Cerebellar cortex (tissue), 1 donor: ENCODE data around the gene HOXB4.
"Not testable (repeated sequence)": the region's sequence is repeated elsewhere in the genome, so short reads cannot be mapped to it uniquely, and the experiment has no call there.

Experiments used
- DNase-seq: peaks from one replicate; pipeline ENCODE4 v3.0.0-alpha.2; 2015; ENCODE audit warnings: low spot score

HOXB4 gene

DNA sequence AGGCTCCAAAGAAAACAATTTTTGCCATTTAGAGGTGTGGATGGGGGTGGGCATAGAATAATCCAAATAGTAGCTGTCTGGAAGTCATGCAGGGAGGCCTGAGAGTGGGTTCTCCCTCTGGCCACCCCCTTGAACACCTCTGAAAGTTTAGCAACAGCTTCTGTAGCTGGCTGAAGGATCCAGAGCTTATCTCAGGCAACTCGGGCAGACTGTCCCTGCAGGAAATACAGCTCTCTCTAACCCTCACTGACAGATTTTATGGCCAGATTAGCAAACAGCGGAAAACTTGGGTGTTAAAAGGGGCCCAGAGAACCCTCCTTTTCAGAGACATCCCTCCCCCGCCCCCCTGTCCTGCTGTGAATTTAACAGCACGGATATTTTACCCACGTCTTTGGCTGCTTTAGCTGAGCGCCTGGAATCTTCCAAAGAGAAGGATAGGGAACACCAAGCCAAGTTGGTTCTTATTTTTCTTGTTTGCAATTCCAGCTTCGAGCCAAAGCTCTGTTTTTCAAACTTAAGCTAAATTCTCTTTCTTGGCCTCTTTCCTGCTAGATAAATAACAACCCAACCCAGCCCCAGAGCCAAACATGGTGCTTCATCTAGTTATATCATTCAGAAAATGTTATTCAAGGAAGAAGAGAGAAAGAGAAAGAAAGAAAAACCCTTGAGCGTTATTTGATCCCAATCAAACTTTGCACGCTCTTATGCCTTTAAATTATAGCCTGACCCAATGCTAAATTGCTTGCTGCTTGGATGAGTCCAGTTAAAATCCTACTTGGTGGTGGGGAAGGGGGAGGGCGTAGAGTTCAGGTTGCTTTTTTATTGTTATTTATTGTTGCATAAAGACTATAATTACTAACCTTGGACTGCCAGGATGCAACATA is 31.0 kb downstream of the HOXB4 start:
- DNase-seq: no peak

DNA sequence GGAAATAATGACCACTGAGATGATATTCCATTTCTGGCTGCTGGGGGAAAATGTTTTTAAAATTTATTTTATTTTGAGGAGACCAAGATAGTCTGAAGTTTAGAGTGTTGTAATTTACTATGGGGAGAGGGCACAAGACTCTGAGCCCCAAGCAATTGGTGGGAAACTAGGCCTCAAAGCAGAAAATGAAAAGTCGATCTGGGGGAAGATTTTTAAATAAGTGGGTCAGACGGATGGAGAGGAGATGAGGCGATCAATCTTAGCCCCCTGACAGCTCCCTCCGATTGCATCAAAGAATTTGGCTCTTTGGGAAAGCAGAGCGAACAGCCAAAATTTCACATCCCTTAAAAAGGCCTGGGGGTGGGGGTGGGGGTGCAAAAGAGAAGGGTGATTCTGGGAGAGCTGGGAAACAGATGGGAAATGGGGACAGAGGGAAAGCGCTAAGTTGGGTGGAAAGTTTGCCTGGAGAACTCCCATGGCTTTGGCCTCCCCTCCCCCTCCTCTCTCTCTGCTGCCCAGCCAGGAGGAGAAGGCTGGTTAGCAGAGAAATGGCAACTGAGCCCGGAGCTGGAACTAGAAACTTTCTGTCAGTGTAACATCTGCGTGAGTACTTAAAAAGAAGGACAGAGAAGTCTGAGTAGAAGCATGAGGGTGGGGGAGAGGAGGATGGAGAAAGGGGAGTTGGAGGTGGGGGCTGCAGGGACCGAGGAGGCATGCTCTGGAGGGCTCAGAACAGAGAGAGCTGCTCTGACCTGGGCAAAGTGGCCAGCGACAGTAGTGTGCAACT is 31.8 kb downstream of the HOXB4 start:
- DNase-seq: peak; percentile 52

DNA sequence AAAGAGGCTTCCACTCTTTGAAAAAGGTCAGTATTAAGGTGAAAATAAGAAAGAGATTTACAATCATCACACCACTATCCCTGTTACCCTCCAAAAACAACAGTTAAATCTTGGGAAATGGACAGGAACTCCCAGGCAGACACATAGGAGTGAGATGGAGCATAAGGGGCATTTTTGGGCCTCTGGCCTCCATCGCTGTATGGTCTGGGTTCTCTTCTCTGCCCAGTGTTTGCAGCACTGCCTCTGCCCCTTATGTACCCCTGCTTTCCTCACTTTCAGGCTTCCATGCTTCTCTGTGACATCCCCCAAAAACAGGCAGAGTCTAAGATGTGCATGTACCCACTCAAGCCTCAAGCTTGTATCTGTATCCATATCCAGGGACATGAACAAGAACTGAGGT is 32.6 kb downstream of the HOXB4 start:
- no peak for DNase-seq

- DNase-seq: no peak
Observed at GRCh38 chr17:48545022-48545375, 33.2 kb downstream of the HOXB4 start, which contains the start of gene HOXB2. HOXB2 (minus strand) TSS chr17:48545109; CDS start chr17:48544911, 198 bp downstream.

GRCh38 chr17:48544349-48545021 is 33.7 kb downstream of the HOXB4 start:
- no peak for DNase-seq

DNA sequence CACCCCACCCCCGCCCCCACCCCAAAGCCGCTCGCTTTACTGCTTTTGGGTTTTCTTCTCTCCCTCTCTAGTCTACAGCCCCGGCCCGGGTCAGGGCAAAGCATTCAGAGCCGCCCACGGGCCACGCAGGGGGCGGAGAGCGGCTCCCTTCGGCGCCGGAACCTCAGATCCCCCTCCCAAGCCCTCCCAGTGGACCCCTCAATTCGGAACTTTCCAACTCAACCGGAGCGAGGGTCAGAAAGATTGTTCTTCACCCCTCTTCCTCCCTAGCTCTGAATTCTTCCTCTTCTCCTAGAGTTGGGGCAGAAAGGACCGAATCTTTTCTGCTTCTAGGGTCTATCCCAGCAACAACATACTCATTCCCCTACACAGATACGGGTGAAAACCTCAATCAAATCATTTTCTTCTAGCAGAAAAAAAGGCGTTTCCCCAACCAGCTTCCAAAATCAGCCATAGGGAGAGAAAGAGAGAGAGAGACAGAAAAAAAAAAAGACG is 34.2 kb downstream of the HOXB4 start:
- no peak for DNase-seq

- DNase-seq: no peak
Observed at GRCh38 chr17:48543107-48543853, 34.9 kb downstream of the HOXB4 start.

- no peak for DNase-seq
Observed at GRCh38 chr17:48542698-48543106, 35.4 kb downstream of the HOXB4 start.

DNA sequence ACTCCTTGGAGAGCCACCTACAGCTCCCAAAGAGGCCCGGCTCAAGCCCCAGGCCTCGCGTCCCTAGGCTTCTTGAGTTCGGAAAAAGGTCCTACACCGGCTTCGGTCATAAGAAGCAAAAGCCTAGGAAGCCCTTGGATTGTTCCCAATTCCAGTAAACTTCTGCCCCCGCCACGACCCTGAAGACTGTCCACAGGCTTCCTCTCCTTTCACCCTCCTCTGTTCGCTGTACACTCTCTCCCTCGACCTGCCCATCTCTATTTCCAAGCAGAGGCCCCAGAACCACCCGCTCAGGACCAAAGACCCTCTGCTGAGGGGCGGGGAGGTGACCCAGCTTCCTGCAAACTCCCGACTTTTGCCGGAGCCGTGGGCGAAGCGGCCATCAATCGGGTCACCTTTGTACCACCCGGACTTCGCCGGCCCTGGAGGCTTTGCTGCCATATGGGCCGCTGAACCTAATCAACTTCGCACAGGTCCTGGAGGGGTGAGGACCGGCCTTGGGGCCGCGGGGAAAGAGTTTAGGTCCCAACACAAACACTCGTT is 36.0 kb downstream of the HOXB4 start:
- DNase-seq: no peak

GRCh38 chr17:48541577-48542113 is 36.5 kb downstream of the HOXB4 start:
- no peak for DNase-seq

DNA sequence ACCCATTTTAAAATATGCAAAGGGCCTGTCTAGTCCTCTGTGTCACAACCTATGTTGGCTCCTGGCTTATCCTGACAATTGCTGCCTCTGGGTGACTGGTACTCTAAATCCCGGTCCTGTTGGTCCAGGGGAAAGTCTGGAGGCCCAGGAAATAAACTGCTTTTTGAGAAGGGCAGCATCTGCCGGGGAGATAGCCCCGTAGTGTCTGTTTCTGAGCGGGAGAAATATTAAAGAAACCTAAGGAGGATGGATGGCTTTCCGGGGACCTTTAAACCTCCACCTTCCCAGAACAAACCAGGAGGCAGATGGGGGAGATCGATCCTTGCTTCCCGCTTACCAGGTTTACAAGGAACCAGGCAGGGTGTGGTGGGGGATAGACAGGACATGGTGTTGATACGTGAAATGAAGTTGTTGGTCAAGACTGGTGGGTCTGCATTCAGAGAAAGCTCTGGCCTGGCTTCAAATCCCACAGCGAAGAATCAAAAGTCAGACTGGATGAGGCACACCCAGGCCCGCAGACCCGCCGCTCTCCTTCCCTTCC is 37.0 kb downstream of the HOXB4 start:
- no peak for DNase-seq

DNA sequence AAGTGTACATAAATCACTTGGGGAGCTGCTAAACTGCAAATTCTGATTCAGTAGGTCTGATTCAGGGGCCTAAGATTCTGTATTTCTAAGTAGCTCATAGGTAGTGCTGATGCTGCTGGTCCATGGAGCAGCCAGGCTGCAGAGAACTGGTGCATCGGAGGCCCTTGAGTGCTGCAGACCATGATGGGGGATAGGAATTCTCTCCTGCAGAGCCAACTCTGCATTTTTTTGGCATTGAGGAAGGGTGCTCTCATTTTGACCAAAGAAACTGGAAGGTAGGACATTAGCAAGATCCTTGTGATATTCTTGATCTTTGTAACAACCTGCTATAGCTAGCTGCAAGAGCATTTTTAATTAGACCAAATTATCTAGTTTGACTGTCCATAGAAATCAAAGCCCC is 37.9 kb downstream of the HOXB4 start:
- DNase-seq: no peak

- DNase-seq: no peak
Observed at GRCh38 chr17:48539177-48539576, 39.0 kb downstream of the HOXB4 start.

DNA sequence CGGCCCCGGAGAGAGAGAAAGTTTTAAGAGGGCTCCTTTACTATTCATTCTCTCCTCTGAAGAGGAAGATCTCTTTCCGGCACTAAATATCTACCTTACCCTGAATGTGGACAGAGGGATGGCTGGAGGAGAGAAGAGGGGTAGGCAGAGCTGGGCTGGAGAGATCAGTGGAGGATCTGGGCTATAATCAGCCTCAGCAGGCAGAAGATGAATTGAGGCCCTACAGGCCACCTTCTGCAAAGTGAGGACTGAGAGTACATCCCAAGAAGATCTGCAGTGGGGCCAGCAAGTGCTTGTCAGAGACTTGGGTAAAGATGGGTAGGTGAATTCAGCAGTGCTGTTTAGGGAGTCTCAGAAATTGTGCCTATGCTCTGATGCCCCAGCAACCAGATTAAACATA is 40.8 kb downstream of the HOXB4 start:
- DNase-seq: no peak

DNA sequence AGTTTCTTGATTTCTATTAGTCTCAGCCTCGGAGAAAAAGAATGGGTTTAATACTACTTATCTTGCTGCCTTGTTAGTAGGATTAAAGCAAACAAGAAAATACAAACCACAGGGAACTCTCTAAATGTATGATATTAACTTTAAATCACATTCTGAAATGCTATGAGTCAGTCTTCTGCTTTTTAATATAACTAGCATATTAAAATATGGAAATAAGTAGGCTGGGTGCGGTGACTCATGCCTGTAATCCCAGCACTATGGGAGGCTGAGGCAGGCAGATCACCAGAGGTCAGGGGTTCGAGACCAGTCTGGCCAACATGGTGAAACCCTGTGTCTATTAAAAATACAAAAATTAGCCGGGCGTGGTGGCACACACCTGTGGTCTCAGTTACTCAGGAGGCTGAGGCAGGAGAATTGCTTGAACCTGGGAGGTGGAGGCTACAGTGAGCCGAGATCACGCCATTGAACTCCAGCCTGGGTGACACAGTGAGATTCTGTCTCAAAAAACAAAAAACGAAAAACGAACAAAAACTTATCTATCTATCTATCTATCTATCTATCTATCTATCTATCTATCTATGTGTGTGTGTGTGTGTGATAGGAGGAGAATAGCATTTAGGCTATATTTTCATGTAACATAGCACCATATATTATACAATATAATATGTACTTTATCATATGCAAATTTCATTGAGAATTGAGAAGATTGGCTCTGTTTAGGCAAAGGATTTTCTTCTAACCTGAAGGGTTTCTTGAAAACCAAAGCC is 42.2 kb downstream of the HOXB4 start:
- DNase-seq: not testable (repeated sequence)

DNA sequence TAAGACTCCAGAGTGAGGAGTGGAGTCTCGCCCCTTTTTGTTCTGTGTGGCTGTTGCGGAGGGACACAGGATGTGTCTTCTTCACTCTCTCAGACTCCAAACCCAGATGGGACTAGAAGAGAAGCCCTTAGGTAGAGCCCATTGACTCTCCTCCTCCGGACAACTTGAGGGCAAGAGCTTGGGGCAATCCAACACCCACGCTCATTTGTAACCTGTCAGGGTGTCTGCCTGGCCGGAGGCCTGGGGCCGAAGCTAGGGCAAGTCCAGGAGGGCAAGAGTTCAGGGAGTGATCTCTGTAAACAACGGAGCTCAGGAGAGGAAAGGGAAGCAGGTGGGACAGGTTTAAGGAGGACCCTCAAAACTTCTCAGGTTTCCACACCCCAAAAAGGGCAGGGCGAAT is 45.9 kb downstream of the HOXB4 start:
- no peak for DNase-seq

GRCh38 chr17:48530887-48531272 is 47.3 kb downstream of the HOXB4 start, which contains the start of gene HOXB1:
HOXB1 (minus strand) TSS chr17:48531011; CDS start chr17:48530904, 107 bp downstream.
- DNase-seq: no peak

GRCh38 chr17:48530208-48530886 is 47.8 kb downstream of the HOXB4 start:
- DNase-seq: no peak

GRCh38 chr17:48529683-48530009 is 48.5 kb downstream of the HOXB4 start:
- DNase-seq: no peak
